K562 (cell line): ENCODE data around the gene ZNF133. TPM values are rescaled to one million over a fixed set of nuclear protein-coding genes. Genes with fewer than 3 reads are reported as not detected.
A peak's percentile ranks its signal among the peaks of the same experiment; 100 is the strongest.
"Not testable (repeated sequence)": the region's sequence is repeated elsewhere in the genome, so short reads cannot be mapped to it uniquely, and the experiment has no call there.

Experiments
- ATAC-seq: fragments of 200-7000 bp; cut with Tn5 transposase; 3 replicates; pipeline ENCODE4 v1.9.1; 2020; ENCODE audit warnings: moderate library complexity
- BruUV-seq: library from RNA; stranded (reverse); fragments of 400-500 nt; replicated peaks from 2 replicates; lab custom pipeline; 2021; lab: Mats Ljungman, UMichigan
- CTCF ChIA-PET: fragments of 300-600 bp; formaldehyde crosslinking; extraction: SDS; loops from one replicate; lab custom pipeline; 2021; ENCODE audit warnings: low intra/inter-chr PET ratio; lab: Yijun Ruan, JAX
- POLR2A ChIA-PET: fragments of 300-600, 350-650 bp; sonication (Branson Sonifier 250); formaldehyde crosslinking; extraction: SDS; loops from one replicate; lab custom pipeline; 2021; ENCODE audit warnings: antibody characterized with exemption, inconsistent platforms; lab: Yijun Ruan, JAX
- DNase-seq, 4 experiments: peaks; one replicate each; pipeline versions ENCODE4 v3.0.0 to v3.0.0-alpha.2; 2011 to 2018; ENCODE audit warnings: low spot score in 3 of 4, mixed read lengths in 3 of 4; ENCODE audit errors: extremely low read depth in 1 of 4
- FAIRE-seq: peaks from 2 replicates; lab custom pipeline; 2011; peaks lifted over from hg19 to GRCh38; lab: Jason Lieb, UNC
- H2AFZ ChIP-seq: 2 replicates; pipeline ENCODE4 v1.6.0; 2011; ENCODE audit warnings: low read depth, low read length, control low read depth, inconsistent platforms
- H3K27ac ChIP-seq: fragments of 200-600 bp; 3 replicates; pipeline ENCODE4 v1.8.0; 2011; ENCODE audit warnings: low read depth, mild to moderate bottlenecking, control low read depth, inconsistent platforms, low read length, moderate library complexity, mixed read lengths; ENCODE audit errors: extremely low read depth
- H3K27me3 ChIP-seq, 2 experiments: fragments of 300-600 bp in 1 of 2; 2 replicates in 1 of 2; 3 replicates in 1 of 2; pipeline versions ENCODE4 v1.6.0 to v1.8.0; 2011; ENCODE audit warnings: inconsistent platforms in 2 of 2, low read length in 2 of 2, mild to moderate bottlenecking in 1 of 2, mixed read lengths in 1 of 2, moderate library complexity in 1 of 2; ENCODE audit not compliant: control insufficient read depth in 2 of 2, insufficient read depth in 2 of 2
- H3K36me3 ChIP-seq: fragments of 300-600 bp; 3 replicates; pipeline ENCODE4 v1.8.0; 2011; ENCODE audit warnings: mild to moderate bottlenecking, low read length, inconsistent platforms; ENCODE audit not compliant: control insufficient read depth, insufficient read depth
- H3K4me1 ChIP-seq, 2 experiments: fragments of 200-600 bp in 1 of 2; replicated peaks in 1 of 2; 2 replicates in 1 of 2; 3 replicates in 1 of 2; pipeline versions ENCODE4 v1.5.1 to v1.8.0; 2011; ENCODE audit warnings: inconsistent platforms in 2 of 2, low read length in 2 of 2, mild to moderate bottlenecking in 1 of 2, mixed read lengths in 1 of 2, moderate library complexity in 1 of 2; ENCODE audit not compliant: control insufficient read depth in 2 of 2, insufficient read depth in 2 of 2
- H3K4me2 ChIP-seq: 2 replicates; pipeline ENCODE4 v1.6.1; 2011; ENCODE audit warnings: low read length, control low read depth, inconsistent platforms, mixed read lengths; ENCODE audit not compliant: insufficient read depth
- H3K4me3 ChIP-seq: fragments of 200-600 bp; sonication (generic), shearing (Covaris generic); 2 replicates; pipeline ENCODE4 v1.5.1; 2016; ENCODE audit warnings: control low read depth, inconsistent platforms
- H3K79me2 ChIP-seq: fragments of 200-600 bp; 3 replicates; pipeline ENCODE4 v1.8.0; 2011; ENCODE audit warnings: low read length, inconsistent platforms; ENCODE audit not compliant: control insufficient read depth, insufficient read depth
- H3K9ac ChIP-seq, 2 experiments: 2 replicates each; pipeline versions ENCODE4 v1.6.0 to v1.6.1; 2011; ENCODE audit warnings: low read depth in 2 of 2, low read length in 2 of 2, control low read depth in 1 of 2, inconsistent platforms in 1 of 2, mild to moderate bottlenecking in 1 of 2, mixed read lengths in 1 of 2; ENCODE audit not compliant: insufficient read depth in 1 of 2
- H3K9me1 ChIP-seq: one replicate; pipeline ENCODE4 v1.6.0; 2011; ENCODE audit warnings: inconsistent platforms, mild to moderate bottlenecking, low read length, moderate library complexity; ENCODE audit not compliant: control insufficient read depth, insufficient read depth
- H3K9me3 ChIP-seq: replicated peaks from 2 replicates; pipeline ENCODE4 v1.5.1; 2011; ENCODE audit warnings: low read depth, low read length, inconsistent platforms; ENCODE audit not compliant: control insufficient read depth, insufficient read depth
- H4K20me1 ChIP-seq: replicated peaks from 2 replicates; pipeline ENCODE4 v1.6.1; 2011; ENCODE audit warnings: low read length, inconsistent platforms, mixed read lengths; ENCODE audit not compliant: control insufficient read depth, insufficient read depth
- CEBPB ChIP-seq: fragments of 450-650 bp; IDR thresholded peaks from 2 replicates; pipeline ENCODE4 v1.6.1; 2016; ENCODE audit warnings: missing genetic modification characterization, missing compliant biosample characterization
- CEBPG ChIP-seq, 3 experiments: fragments of 200-800 bp in 1 of 3; sonication (Bioruptor generic) in 1 of 3; sonication (generic) in 1 of 3; formaldehyde crosslinking in 1 of 3; IDR thresholded peaks in 2 of 3; conservative IDR thresholded peaks in 1 of 3; 2 replicates each; pipeline versions ENCODE4 v1.6.1 to v1.8.0; 2016 to 2022; ENCODE audit warnings: missing compliant biosample characterization in 2 of 3, missing genetic modification characterization in 2 of 3, mild to moderate bottlenecking in 1 of 3, missing genetic modification reagents in 1 of 3
- CTCF ChIP-seq, 3 experiments: IDR thresholded peaks in 2 of 3; conservative IDR thresholded peaks in 1 of 3; 2 replicates each; pipeline ENCODE4 v1.5.1; 2011 to 2012; ENCODE audit warnings: low read length in 3 of 3, mild to moderate bottlenecking in 3 of 3, control low read depth in 2 of 3, improper control_type of control experiment in 1 of 3, inconsistent platforms in 1 of 3, low read depth in 1 of 3, mixed read lengths in 1 of 3, moderate library complexity in 1 of 3; ENCODE audit not compliant: insufficient read depth in 2 of 3
- ZBTB33 ChIP-seq: sonication (generic); formaldehyde crosslinking; IDR thresholded peaks from 2 replicates; pipeline ENCODE4 v1.8.1; 2023; ENCODE audit warnings: mild to moderate bottlenecking, missing genetic modification reagents
- WGBS: fragments of 100-300 bp; shearing (Covaris generic); methylation state at CpG from one replicate; pipeline ENCODE4 v1.1.6; 2016; ENCODE audit warnings: low coverage, mixed read lengths; ENCODE audit not compliant: insufficient coverage; ENCODE audit errors: missing lambda C conversion rate; 5-methylcytosine and 5-hydroxymethylcytosine counted together
- in situ Hi-C: fragments of 300-500 bp; cut with MboI; formaldehyde crosslinking; loops from 4 replicates; pipeline ENCODE4 v1.15.0; 2018; ENCODE audit warnings: inconsistent platforms, mixed read lengths
- intact Hi-C: fragments of 100-400 bp; cut with micrococcal nuclease; formaldehyde crosslinking; loops from 2 replicates; pipeline ENCODE4 v1.14.2; 2022
- polyA plus RNA-seq, 8 experiments: library from polyadenylated mRNA; depleted of rRNA in 4 of 8; stranded (reverse) in 5 of 8; unstranded in 3 of 8; fragments of >200 nt; fragmentation: Nextera tagmentation in 2 of 8; fragmentation: Illumina TruSeq in 1 of 8; extraction: Ambion mirVana in 2 of 8; extraction: Trizol in 1 of 8; gene quantifications; 2 replicates each; pipeline versions ENCODE4 v1.2.1 to v1.2.3, GENCODE V29; 2011 to 2014; ENCODE audit warnings: inconsistent platforms in 1 of 8, missing spikeins in 1 of 8
- total RNA-seq, 7 experiments: library from RNA; depleted of rRNA in 6 of 7; stranded (reverse); fragments of >200 nt in 6 of 7; fragmentation: Illumina TruSeq in 2 of 7; extraction: Trizol in 2 of 7; gene quantifications; 2 replicates each; pipeline versions ENCODE4 v1.2.1 to v1.2.3, GENCODE V29; 2011 to 2021; ENCODE audit warnings: low replicate concordance in 1 of 7
- TF ChIP-seq, protein P1 (sequence below): fragments of 450-650 bp; IDR thresholded peaks from 2 replicates; pipeline ENCODE4 v1.6.1; 2016; ENCODE audit warnings: missing biosample characterization, missing genetic modification characterization

The ZNF133 gene
- total and polyA plus RNA-seq, 9 of the 15 experiments (the other 6 are each of a cell fraction or from before 2014, with no cell fraction given), result 1.1 to 6.5 (median 3.8) TPM

GRCh38 chr20:18275960-18276359 is 12.4 kb upstream of the ZNF133 start:
- not testable (repeated sequence) for H3K27me3 ChIP-seq; FAIRE-seq; H3K9me1 ChIP-seq; DNase-seq; H3K4me3 ChIP-seq; TF ChIP-seq CEBPG (CRISPR knock-in tag; IDR thresholded peaks at IDR 0.05)
- H2AFZ ChIP-seq, result peak overlapping the region; percentile 55; the same call in 1 of the 2 replicates
- TF ChIP-seq CEBPG (tag; conservative IDR thresholded peaks at IDR 0.05 in 1 of 2, IDR thresholded peaks at IDR 0.05 in 1 of 2) (peak in 1 of 2 experiments; percentile 42; a peak in 1 of 4 replicates), CEBPB (tag) (peak; percentile 65), CTCF (IDR thresholded peaks at IDR 0.05 in 2 of 3, conservative IDR thresholded peaks at IDR 0.05 in 1 of 3; ENCODE audit: insufficient read depth in 2 of 3, low read depth in 1 of 3, low read length in 3 of 3) (0 out of 6 replicates have a peak, but pooled peaks of 1 of the 3 experiments have one; percentile 3), ZBTB33 (CRISPR knock-in tag) (peak; percentile 78)
- TF ChIP-seq, protein P1, sequence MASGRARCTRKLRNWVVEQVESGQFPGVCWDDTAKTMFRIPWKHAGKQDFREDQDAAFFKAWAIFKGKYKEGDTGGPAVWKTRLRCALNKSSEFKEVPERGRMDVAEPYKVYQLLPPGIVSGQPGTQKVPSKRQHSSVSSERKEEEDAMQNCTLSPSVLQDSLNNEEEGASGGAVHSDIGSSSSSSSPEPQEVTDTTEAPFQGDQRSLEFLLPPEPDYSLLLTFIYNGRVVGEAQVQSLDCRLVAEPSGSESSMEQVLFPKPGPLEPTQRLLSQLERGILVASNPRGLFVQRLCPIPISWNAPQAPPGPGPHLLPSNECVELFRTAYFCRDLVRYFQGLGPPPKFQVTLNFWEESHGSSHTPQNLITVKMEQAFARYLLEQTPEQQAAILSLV, result peak; percentile 18; the same call in 1 of the 2 replicates
- TF ChIP-seq, all 486 proteins: peak for 5; not testable (repeated sequence) for 481
- H3K27ac ChIP-seq, H3K79me2 ChIP-seq, H3K9me3 ChIP-seq, H4K20me1 ChIP-seq, BruUV-seq, H3K4me1 ChIP-seq, H3K9ac ChIP-seq, H3K4me2 ChIP-seq, H3K36me3 ChIP-seq: not testable (repeated sequence)
- 19% methylated on average over 5 of the region's 7 CpGs for WGBS
- in situ Hi-C loops, result loop anchor here (25.0 kb wide), 1 partner anchor 764 kb away; no protein-coding TSS in a partner anchor
- intact Hi-C loops, result loop anchor here (10.0 kb wide), 3 partner anchors 261 to 1471 kb away; no protein-coding TSS in a partner anchor
- ATAC-seq, result peak; percentile 43; the same call in 2 of the 3 replicates
- CTCF ChIA-PET, result interaction anchor here (0.6 to 1.0 kb wide), 2 partner anchors 739 to 771 kb away, joined by 3 to 4 read pairs; no protein-coding TSS in a partner anchor
- POLR2A ChIA-PET, result interaction anchor here (0.5 to 0.7 kb wide), 2 partner anchors 10 to 30 kb away, joined by 3 to 4 read pairs; no protein-coding TSS in a partner anchor
